ENCODE results near the gene RNF225. TPM values are rescaled to one million over a fixed set of nuclear protein-coding genes. Genes with fewer than 3 reads are reported as not detected.

RNF225 gene
- total RNA-seq, result not detected

GRCh38 chr19:58395220-58395978, at the start of gene RNF225:
Gene RNF225 (plus strand): TSS chr19:58395656. CDS start chr19:58396090, 434 bp downstream.

DNA sequence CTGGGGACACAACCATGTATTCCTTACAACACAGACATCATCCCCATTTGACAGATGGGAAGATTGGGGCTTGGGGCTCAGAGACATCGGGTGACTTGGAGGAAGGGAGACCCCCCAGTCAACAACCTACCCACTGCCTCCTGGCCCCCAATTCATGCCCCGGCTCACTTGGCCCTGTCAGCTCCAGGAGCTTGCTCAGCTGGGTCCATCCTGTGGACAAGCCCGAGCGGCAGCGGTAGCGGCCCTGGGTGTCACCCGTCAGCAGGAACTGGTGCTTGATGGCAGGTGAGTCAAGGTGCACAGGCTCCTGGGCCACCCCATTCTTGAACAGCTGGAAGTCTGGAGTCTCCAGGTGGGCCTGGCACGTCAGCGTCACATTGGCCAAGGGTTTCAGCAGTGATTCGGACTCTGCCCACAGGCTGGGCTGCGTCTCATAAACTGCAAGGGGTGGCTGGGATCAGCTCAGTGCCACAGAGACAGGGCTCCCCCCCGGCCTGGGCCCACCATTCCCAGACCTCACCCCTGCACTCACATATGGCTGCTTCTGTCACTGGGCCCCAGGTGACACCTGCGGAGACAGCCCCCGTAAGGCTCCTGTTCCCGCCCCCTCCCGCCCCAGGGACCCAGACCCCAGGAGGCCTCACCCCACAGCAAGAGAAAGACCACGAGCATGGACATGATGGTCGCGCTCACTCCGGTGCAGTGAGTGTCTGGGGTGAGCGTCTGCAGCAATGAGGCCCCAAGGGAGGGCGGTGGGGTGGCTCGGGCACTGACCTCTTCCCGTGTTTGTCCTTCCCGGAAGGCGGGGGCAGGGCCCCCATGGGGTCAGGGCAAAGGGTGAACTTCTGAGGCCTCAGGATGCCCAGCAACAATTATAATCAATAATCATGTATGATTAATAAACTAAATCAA, 42.4 kb upstream of the RNF225 start, which contains the start of gene A1BG:
TSS of gene A1BG (minus strand) at position 733 of the 912 bp plus-strand sequence. CDS start at position 678, 55 bp downstream.

DNA sequence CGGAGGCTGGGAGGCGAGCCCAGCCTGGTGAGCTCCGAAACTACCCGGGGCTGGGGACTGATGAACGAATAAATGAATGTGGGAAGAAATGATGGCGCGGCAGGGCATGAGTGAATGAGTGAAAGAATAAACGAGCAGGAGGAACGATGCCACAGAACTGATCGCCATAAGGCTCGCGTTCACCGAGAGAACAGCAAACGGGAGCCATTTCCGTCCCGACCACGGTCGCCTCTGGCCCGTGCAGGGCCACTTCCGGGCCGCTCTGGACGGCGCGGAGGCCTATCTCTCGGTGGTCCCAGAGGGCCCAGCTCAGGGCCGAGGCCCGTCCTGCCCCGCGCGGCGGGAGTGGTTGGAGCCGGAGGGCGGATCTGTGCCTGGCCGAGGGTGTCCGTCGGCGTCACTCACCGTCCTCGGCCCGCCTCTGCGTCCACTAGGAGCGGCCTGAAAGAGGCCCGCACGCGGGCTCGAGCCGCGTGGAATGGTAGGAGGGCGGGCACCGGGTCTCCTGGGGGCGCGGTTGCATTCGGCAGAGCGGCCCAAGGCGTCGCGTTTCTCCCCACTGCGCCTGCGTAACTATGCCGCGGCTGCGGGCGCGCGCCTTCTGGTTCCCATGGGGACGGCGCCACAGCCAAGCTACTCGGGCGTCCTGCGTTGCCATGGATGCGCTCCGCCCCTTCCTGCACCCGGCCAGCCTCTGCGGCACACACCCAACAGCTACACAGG, 33.0 kb upstream of the RNF225 start, which contains the start of gene ZNF497:
TSS of gene ZNF497 (minus strand) at position 480 of the 723 bp plus-strand sequence. CDS start 5,116 bp downstream, outside the sequence.

DNA sequence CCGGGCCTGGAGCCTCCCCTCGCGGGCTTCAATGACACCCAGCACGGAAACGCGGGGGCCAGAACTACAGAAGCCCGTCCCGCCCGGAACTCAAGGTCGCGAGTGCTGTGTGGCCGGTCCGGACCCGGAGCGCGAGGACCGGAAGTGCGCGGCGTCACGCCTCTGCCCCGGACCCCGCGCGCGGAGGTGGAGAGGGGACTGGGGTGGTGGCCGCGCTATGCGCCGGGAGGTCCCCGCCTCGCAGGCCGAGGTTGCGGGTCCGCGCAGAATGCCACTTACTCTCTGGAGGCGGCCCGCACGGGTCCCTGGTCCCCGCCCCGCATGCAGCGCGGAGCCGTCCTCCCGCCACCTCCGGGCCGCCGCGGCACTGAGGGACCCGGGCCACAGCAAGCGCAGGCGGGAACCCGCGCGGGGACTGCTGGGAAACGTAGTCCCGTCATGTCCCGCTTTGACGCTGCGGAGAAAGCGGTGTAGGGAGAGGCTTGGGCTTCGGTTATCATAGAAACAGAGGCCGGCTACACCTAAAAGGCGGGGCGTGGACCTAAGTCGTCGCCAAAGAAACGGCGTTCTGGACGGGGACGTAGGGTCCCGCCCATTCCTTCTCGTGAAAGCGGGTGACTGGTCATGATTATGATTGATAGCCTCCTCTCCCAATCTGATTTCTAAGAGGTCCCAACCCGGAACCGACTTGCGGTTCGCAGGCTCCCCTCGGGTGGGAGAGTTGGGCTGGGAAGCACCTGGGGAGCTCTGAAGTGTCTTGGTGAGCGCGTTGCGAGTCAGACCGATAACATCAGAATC, 14.6 kb upstream of the RNF225 start, which contains the start of gene ZNF837:
TSS of gene ZNF837 (minus strand) at position 369 of the 798 bp plus-strand sequence. CDS start 11,698 bp downstream, outside the sequence.

DNA sequence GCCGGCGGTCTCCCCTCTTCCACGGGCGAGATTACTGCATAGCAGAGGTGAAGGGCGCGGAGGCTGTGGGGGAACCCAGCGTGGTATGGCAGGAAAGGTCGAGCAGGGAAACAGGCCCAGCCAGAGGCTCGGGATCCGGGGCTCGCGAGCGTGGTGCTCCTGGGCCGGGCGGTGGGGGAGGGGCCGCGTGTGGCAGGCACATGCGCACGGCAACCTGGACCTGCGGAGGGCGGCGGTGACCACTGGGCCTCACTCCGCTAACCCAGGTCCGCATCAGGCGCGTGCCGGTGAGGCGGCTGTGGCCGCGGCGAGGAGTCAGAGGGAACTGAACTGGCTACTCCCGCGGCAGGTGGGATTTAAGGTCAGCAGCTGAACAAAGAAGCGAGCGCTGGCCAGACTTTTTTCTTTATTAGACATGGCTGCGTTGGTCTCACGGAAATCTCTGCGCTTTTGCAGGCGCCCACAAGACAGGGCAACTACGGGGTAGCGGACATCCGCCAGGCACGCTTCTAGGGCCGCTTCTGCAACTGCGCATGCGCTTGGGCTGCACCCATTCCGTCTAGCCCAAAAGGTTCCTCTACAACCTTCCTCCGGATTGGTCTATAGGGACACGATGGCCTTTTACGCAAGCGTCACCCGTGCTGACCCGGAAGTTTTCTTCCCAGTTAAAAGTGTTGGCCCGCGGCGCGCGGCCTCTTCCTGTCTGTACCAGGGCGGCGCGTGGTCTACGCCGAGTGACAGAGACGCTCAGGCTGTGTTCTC, 8.7 kb upstream of the RNF225 start, which contains the start of gene RPS5:
TSS of gene RPS5 (plus strand) at position 694 of the 762 bp plus-strand sequence. CDS start 869 bp downstream, outside the sequence.

DNA sequence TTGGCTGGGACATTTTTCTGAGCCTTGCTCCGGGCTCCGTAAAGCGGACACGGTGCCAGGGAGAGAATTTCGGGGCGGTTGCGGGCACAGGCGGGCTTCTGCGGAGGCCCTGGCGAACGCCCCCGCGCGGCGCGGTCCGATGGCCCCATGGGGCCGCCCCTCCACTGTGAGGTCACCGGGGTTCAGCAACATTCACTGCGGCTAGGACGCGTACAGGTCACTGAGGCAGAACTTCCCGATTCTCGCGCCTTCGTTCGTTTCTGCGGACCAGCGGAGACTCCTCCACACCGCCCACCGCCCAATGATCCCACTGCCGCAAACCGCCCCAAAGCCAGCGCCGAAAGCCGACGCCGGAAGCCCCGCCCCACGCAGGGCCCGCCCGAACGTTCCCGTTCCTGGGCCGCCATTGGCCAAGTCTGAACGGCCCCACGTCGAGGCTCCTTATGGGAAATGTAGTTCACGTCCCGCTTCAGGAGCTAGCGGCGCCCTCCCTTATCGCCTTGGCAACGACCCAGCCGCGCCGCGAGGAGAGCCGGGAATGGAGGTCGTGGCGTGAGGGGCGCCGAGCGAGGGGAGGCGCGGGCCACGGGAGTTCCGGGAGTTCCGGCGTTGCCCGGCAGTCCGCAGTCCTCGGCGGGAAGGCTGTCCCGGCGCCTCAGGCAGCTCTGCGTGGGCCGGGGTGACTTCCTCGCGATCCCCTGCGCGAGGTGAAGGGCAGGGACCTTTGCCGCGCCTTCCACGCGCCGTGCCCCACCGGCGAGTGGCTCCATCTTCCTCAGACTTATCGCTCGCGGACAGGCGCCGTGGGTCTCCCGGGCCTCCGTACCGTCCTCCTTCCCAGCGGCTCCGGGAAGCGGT, 12.9 kb downstream of the RNF225 start, which contains the start of gene ZNF584:
TSS of gene ZNF584 (plus strand) at position 498 of the 858 bp plus-strand sequence. CDS start 499 bp downstream, outside the sequence.

DNA sequence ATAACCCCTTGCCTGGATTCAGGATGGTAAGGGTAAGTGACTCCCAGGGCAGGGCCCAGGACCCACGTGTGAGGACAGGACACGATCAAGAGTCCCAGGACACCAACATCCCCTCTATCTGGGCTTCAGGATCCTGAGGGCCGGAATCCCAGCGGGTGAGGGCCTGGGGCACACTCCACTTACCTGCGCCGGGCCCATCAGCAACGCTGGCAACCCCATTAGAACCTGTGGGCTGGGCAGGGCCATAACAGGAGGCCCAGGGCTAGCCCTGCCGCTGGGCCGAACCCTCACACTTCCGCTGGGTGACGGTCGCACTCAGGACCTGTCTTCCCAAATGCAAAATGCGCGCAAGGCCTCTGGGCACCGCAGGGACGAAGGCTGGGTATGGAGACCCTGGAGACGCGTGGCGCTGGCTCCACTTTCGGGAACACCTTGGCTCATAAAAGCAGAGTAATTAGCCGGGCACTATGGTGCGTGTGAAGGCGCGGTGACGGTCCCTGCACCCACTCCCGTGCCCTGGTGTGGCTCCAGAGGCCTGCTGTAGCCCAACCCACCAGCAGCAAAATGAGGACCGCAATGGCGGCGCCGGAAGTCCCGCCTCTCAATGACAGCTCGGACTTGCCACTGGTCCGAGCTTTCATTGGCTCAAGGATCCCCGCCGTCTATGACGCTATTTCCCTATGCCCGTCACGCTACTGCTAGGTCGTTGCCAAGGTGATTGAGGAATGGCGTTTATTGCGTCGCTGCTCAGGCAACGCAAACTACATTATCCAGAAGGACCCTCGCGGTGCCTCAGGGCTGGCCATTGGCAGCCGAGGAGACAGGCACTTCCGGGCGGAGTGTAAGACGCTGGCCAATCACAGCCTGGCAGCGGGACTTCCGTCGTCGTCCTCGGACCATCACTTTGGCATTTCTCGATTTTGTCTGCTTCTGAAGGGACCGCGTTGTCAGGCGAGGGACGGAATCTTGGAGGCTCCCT, 44.4 kb downstream of the RNF225 start, which contains the start of gene ZNF132:
TSS of gene ZNF132 (minus strand) at position 578 of the 979 bp plus-strand sequence. CDS start at position 246, 332 bp downstream.

Small RNAs within 50 kb of the gene (small RNA-seq; reads per million reads assigned to genes)
- gene MIR4754 (ENCODE audit: low replicate concordance) (not detected), gene RNA5SP473 (ENCODE audit: low replicate concordance) (not detected)

Other genes starting within 250 kb of the RNF225 start
- gene ZNF329, start 244.9 kb upstream of the RNF225 start, total RNA-seq, result 28.5 TPM
- gene ZNF274, start 212.6 kb upstream of the RNF225 start, total RNA-seq, result 43.8 TPM
- gene ZNF544, start 166.7 kb upstream of the RNF225 start, total RNA-seq, result 72.0 TPM
- gene ZNF8, start 116.7 kb upstream of the RNF225 start, total RNA-seq, result 27.5 TPM
- gene ERVK3-1, start 90.3 kb upstream of the RNF225 start, total RNA-seq, result 49.8 TPM
- 4.4 TPM for gene ZSCAN22, start 68.7 kb upstream of the RNF225 start, total RNA-seq
- 4.1 TPM for gene A1BG, start 42.2 kb upstream of the RNF225 start, total RNA-seq
- gene ZNF497, start 32.9 kb upstream of the RNF225 start, total RNA-seq, result 8.1 TPM
- 1.6 TPM for gene ZNF837, start 14.6 kb upstream of the RNF225 start, total RNA-seq
- gene RPS5, start 8.4 kb upstream of the RNF225 start, total RNA-seq, result 1,498 TPM
- 27.9 TPM for gene ZNF584, start 13.0 kb downstream of the RNF225 start, total RNA-seq
- 21.0 TPM for gene ZNF132, start 44.5 kb downstream of the RNF225 start, total RNA-seq
- 21.9 TPM for gene ZNF324B, start 56.0 kb downstream of the RNF225 start, total RNA-seq
- gene ZNF324, start 71.4 kb downstream of the RNF225 start, total RNA-seq, result 34.1 TPM
- gene ZNF446, start 80.7 kb downstream of the RNF225 start, total RNA-seq, result 16.0 TPM
- 7.5 TPM for gene SLC27A5, start 116.3 kb downstream of the RNF225 start, total RNA-seq
- gene ZBTB45, start 124.2 kb downstream of the RNF225 start, total RNA-seq, result 10.3 TPM
- 345 TPM for gene TRIM28, start 148.4 kb downstream of the RNF225 start, total RNA-seq
- 72.0 TPM for gene CHMP2A, start 159.4 kb downstream of the RNF225 start, total RNA-seq
- 38.8 TPM for gene UBE2M, start 163.0 kb downstream of the RNF225 start, total RNA-seq
- 26.3 TPM for gene MZF1, start 177.7 kb downstream of the RNF225 start, total RNA-seq